Ovary (tissue), 9 donors: Measurements from ENCODE around the gene PPTC7. TPM values are rescaled to one million over a fixed set of nuclear protein-coding genes. Genes with fewer than 3 reads are reported as not detected.
"Not testable (repeated sequence)": the region's sequence is repeated elsewhere in the genome, so short reads cannot be mapped to it uniquely, and the experiment has no call there.

Experiments used
- DNase-seq, 5 donors: peaks; one replicate each; pipeline ENCODE4 v3.0.0-alpha.2; 2019 to 2020
- H3K27ac ChIP-seq, 2 donors: fragments of 200-600 bp; one replicate each; pipeline versions ENCODE4 v1.5.1 to v1.8.0; 2019 to 2022
- H3K27me3 ChIP-seq: fragments of 200-600 bp; one replicate; pipeline ENCODE4 v1.8.0; 2022
- H3K36me3 ChIP-seq: fragments of 200-600 bp; sonication (generic); one replicate; pipeline ENCODE4 v1.5.1; 2019
- H3K4me1 ChIP-seq: one replicate; pipeline ENCODE4 v1.8.1; 2013; ENCODE audit warnings: mild to moderate bottlenecking, moderate library complexity; ENCODE audit not compliant: insufficient read depth
- H3K4me3 ChIP-seq: fragments of 200-600 bp; sonication (generic); one replicate; pipeline ENCODE4 v1.5.1; 2017
- H3K9me3 ChIP-seq, 2 donors: fragments of 200-600 bp in 1 of 2; sonication (generic) in 1 of 2; one replicate each; pipeline versions ENCODE4 v1.5.1 to v1.8.1; 2013 to 2019; ENCODE audit warnings: mild to moderate bottlenecking in 1 of 2, moderate library complexity in 1 of 2
- CTCF ChIP-seq, 3 donors: fragments of 450-650 bp in 2 of 3; fragments of 200-600 bp in 1 of 3; IDR thresholded peaks; one replicate each; pipeline versions ENCODE4 v1.5.1 to v1.8.0; 2016 to 2022; ENCODE audit warnings: antibody characterized with exemption in 3 of 3, mild to moderate bottlenecking in 1 of 3
- EP300 ChIP-seq: sonication (generic); formaldehyde crosslinking; IDR thresholded peaks from one replicate; pipeline ENCODE4 v1.6.1; 2017; ENCODE audit warnings: antibody characterized with exemption
- POLR2A ChIP-seq: fragments of 450-650 bp; IDR thresholded peaks from one replicate; pipeline ENCODE4 v1.6.1; 2017; ENCODE audit warnings: antibody characterized with exemption, mild to moderate bottlenecking, moderate library complexity
- WGBS, 3 donors: extraction: QIAGEN DNeasy Blood & Tissue Kit in 1 of 3; methylation state at CpG; one replicate each; pipeline versions ENCODE4 v1.1.5 to v1.1.7; 2013 to 2017; 5-methylcytosine and 5-hydroxymethylcytosine counted together
- intact Hi-C, 4 donors: fragments of 100-400 bp; cut with DNase I; formaldehyde crosslinking; loops; one replicate each; pipeline versions ENCODE4 v1.11.0 to v1.15.1; 2022 to 2023
- polyA plus RNA-seq, 2 donors: library from polyadenylated mRNA; stranded (reverse); fragments of 200-250 nt in 1 of 2; fragments of 350-450 nt in 1 of 2; fragmentation: Illumina TruSeq in 1 of 2; extraction: RNeasy Lipid Tissue Mini Kit (QIAGEN cat#74804) in 1 of 2; gene quantifications; one replicate each; pipeline ENCODE4 v1.2.3, GENCODE V29; 2013 to 2014
- total RNA-seq, 7 donors: library from RNA; depleted of rRNA in 2 of 7; stranded (reverse); fragments of >200 nt in 2 of 7; fragmentation: NEBNext Ultra II Directional in 3 of 7; extraction: Animal tissue kit (Norgen Biotek cat#: 25700) in 3 of 7; gene quantifications; one replicate each; pipeline versions ENCODE4 v1.1.0 to v1.2.4, GENCODE V29; 2016 to 2023
- donor health status: DM: no; HTN: no; CAD: no; lungs with moderate emphysema.
- donor health status: DM: no; HTN: no; CAD: no.
- donor health status: Bipolar disorder and iron deficiency.
- donor health status: DM: yes; HTN: yes; CAD: no.
- donor health status: DM: no; HTN: no; CAD: no.
- donor health status: DM: yes; HTN: yes; CAD: no.

PPTC7 gene
- total and polyA plus RNA-seq, 9 donors: 10.0 to 25.5 (median 19.2) TPM

GRCh38 chr12:110590059-110590458 is 6.9 kb upstream of the PPTC7 start:
- intact Hi-C loops: loop anchor here in 1 of 4 donors (10.0 kb wide), 1 partner anchor 45 kb away; no protein-coding TSS in a partner anchor
- H3K27ac ChIP-seq: peak overlapping the region in 1 of 2 donors; percentile 73
- H3K27me3 ChIP-seq: no peaks in the 10 kb centered on the region
- no peak overlapping the region for H3K4me3 ChIP-seq
- TF ChIP-seq EP300 (no peak), CTCF (IDR thresholded peaks at IDR 0.05) (no peak), POLR2A (no peak)
- 96 to 100% (median 96%) methylated on average over 1 of the region's 1 CpG for WGBS, 3 donors
- H3K9me3 ChIP-seq: no peaks in the 10 kb centered on the region
- no peaks in the 10 kb centered on the region for H3K36me3 ChIP-seq
- H3K4me1 ChIP-seq: peaks cover 8% of the 10 kb centered on the region
- no peak for DNase-seq

GRCh38 chr12:110587102-110587501 is 4.0 kb upstream of the PPTC7 start:
- H3K4me3 ChIP-seq, intact Hi-C loops, H3K27ac ChIP-seq, H3K9me3 ChIP-seq, H3K4me1 ChIP-seq, H3K36me3 ChIP-seq, DNase-seq, H3K27me3 ChIP-seq: not testable (repeated sequence)
- 94 to 100% (median 96%) methylated on average over 2 of the region's 2 CpGs for WGBS, 3 donors

- Histone ChIP-seq H3K9me3 (no peaks in the 10 kb centered on the region), H3K4me1 (peaks cover 11% of the 10 kb centered on the region), H3K27me3 (no peaks in the 10 kb centered on the region), H3K36me3 (no peaks in the 10 kb centered on the region), H3K27ac (no peak overlapping the region), H3K4me3 (no peak overlapping the region)
- TF ChIP-seq CTCF (IDR thresholded peaks at IDR 0.05) (no peak), EP300 (no peak), POLR2A (no peak)
- DNase-seq: no peak
- WGBS, 3 donors: 25 to 29% (median 26%) methylated on average over 7 of the region's 7 CpGs
- intact Hi-C loops: no loop called here
These were observed 2.2 kb upstream of the PPTC7 start for GRCh38 chr12:110585231-110585799.

GRCh38 chr12:110582276-110583136 is 612 bp downstream of the PPTC7 start:
- TF ChIP-seq CTCF (IDR thresholded peaks at IDR 0.05) (no peak), EP300 (no peak), POLR2A (no peak)
- Histone ChIP-seq H3K4me1 (peaks cover 18% of the 10 kb centered on the region), H3K27me3 (no peaks in the 10 kb centered on the region), H3K9me3 (no peaks in the 10 kb centered on the region), H3K4me3 (peak overlapping the region; percentile 84), H3K27ac (peak overlapping the region; percentile 79 to 89), H3K36me3 (no peaks in the 10 kb centered on the region)
- WGBS, 3 donors: 0% methylated on average over 63 to 104 of the region's 104 CpGs
- peak; percentile 50 to 75 (median 66) for DNase-seq
- intact Hi-C loops: no loop called here

GRCh38 chr12:110581931-110582275 is 1.2 kb downstream of the PPTC7 start:
- DNase-seq: no peak
- Histone ChIP-seq H3K9me3 (no peaks in the 10 kb centered on the region), H3K27ac (peak overlapping the region; percentile 79 to 89), H3K4me1 (peaks cover 18% of the 10 kb centered on the region), H3K36me3 (no peaks in the 10 kb centered on the region), H3K4me3 (peak overlapping the region; percentile 84), H3K27me3 (no peaks in the 10 kb centered on the region)
- WGBS, 3 donors: 2 to 5% (median 3%) methylated on average over 8 of the region's 8 CpGs
- TF ChIP-seq EP300 (no peak), CTCF (IDR thresholded peaks at IDR 0.05) (no peak), POLR2A (no peak)
- intact Hi-C loops: no loop called here
